ENCODE results near the gene WTAP.
"Not testable (repeated sequence)": the region's sequence is repeated elsewhere in the genome, so short reads cannot be mapped to it uniquely, and the experiment has no call there.

Gene WTAP

DNA sequence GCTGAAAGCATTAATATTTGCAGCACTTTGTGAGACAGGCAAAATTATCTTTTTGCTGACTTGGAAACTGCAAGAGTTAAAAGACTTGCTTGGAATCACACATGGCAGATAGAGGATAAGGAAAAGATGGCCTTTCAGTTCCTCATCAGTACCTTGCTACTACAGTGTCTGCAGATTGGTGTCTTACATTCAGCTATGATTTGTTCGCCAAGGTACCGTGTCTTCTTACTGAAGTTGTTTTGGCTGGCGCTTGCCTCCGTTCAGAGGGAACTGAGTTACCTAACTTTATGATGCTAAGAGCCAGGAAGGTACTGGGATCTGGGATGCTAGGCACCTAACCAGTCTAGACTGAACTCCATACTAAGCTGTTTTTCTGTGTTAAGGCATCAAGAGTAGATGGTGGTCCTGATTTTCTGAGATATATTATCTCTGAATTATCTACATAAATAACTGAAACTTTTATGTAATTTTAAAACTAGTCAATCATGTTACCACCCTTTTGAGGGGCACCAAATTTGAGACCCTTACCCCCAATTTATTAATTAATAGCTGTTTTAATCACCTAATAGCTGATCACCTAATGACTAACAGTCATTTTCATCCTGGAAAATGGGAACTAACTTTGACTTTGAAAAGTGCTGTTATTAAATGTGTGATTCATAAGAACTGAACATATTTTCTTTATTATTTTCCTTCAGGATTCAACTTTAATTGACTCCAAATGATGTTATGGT is 2.5 kb downstream of the WTAP start:
- DNase-seq (ENCODE audit: low read depth in 2 of 2), result no peak

DNA sequence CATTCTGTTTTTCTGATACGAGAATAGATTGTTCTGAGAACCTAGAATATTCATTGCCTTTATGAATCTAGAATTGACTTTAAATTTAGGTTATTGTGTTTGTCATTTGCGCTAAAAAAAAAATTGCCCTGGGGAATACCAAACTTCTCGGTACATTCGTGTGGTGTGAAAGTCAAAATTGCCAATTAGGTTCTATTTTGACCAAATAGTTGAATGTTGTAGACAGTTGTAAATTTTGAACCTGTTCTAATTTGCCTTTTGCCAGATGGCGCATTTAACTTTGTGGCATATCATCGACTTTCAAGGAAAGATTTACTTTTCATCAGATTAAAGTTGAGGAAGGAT is 3.0 kb downstream of the WTAP start:
- DNase-seq (ENCODE audit: low read depth in 2 of 2), result no peak

DNA sequence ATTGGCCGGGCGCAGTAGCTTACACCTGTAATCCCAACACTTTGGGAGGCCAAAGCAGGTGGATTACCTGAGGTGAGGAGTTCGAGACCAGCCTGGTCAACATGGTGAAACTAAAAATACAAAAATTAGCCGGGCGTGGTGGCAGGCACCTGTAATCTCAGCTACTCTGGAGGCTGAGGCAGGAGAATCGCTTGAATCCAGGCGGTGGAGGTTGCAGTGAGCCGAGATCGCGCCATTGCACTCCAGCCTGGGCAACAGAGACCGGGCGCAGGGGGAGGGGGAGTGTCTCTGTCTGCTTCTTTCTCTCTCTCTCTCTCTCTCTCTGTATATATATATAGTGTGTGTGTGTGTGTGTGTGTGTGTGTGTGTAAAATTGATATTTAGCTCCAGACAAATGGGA is 5.2 kb downstream of the WTAP start:
- not testable (repeated sequence) for DNase-seq (ENCODE audit: low read depth in 2 of 2)

DNA sequence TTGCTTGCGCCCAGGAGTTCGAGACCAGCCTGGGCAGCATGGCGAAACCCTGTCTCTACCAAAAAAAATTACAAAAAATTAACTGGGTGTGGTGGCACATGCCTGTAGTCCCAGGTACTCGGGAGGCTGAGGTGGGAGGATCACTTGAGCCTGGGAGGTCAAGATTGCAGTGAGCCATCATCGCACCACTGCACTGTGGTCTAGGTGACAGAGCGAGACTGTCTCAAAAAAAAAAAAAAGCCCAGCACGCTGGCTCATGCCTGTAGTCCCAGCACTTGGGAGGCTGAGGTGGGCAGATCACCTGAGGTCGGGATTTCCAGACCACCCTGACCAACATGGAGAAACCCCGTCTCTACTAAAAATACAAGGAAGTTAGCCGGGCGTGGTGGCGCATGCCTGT is 6.1 kb downstream of the WTAP start:
- DNase-seq (ENCODE audit: low read depth in 2 of 2), result not testable (repeated sequence)

DNA sequence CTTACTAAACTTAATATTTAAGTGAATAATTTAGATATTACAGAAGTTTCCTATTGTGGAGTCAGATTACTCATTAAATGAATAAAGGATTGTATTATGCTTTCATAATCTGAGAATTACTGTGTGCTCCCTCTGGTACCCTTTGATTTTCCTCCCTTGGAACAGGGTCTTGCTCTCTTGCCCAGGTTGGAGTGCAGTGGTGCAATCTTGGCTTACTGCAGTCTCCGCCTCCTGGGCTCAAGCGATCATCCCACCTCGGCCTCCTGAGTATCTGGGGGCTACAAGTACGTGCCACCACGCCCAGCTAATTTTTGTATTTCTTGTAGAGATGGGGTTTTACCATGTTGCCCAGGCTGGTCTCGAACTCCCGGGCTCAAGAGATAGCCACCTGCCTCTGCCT is 9.6 kb downstream of the WTAP start:
- DNase-seq (ENCODE audit: low read depth in 2 of 2), result no peak

DNA sequence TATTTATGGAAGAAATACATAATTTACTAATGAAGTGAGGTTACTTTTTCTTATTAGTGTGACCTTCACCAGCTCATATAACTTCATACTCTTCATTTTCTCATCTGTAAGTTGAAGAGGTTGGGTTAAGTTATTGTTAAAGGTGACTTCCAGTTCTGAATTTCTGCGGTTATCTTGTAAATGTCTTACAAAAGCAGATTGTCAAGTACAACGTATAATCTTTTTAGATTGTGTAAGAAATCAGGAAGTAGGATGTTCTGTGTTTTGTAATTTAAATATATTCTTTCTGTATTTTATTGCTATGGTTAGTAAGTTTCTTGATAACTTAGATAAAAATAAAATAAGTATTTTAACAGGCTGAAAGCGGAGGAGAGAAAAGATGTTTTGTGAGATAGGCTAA is 12.0 kb downstream of the WTAP start:
- DNase-seq (ENCODE audit: low read depth in 2 of 2), result no peak

DNA sequence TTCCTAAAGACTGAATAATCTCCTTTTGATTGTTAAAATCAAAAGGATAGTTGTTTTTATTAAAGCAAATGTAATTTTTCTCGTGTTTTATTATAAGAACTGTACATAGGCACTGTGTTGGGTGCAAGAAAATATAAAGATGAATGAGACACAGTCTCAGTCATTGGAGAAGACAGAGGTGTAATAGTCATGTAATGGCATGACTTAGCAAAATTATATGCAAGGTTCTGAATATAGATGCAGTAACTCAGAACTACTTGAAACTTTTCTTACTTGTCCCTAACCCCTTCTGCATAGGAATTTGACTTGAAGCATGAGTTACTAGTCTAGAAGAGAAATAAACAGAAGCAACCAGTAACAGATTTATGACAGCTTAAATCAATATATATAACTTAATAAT is 14.9 kb downstream of the WTAP start:
- no peak for DNase-seq (ENCODE audit: low read depth in 2 of 2)

DNA sequence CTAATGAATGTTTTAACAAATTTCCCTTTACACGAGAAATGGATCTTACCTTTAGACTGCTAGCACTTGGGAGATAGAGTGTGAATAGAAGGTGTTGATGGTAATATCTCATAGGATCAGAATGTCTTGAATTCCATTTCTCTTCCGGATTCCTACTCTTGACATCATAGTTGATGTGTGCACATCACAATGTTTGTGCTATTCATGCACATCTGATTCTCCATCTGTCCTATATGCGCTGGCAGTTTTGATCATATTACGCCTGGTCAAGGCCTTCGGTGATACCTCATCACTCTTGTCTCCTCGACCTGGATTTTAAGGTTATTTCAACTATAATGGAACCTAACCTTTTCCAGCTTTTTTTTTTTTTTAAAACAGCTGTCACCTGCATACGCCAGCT is 17.8 kb downstream of the WTAP start:
- DNase-seq (ENCODE audit: low read depth in 2 of 2), result no peak

DNA sequence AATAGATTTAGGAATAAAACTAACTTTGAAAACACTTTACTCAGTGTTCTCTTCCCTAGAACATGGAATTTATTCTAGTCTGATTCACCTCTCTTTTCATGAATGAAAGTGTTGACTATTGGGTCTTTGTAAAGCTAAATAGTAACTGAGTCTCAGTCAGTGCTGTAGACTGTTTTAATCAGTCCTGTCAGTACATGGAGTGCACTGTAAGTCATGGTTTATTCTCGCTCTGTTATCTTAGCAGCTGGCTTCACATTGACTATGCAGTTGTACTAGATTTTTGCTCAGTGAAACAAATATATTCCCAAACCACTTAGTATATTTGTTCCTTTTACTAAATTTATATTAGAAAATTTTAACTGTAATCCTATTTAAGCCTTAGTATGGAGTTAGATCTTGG is 19.5 kb downstream of the WTAP start:
- no peak for DNase-seq (ENCODE audit: low read depth in 2 of 2)

DNA sequence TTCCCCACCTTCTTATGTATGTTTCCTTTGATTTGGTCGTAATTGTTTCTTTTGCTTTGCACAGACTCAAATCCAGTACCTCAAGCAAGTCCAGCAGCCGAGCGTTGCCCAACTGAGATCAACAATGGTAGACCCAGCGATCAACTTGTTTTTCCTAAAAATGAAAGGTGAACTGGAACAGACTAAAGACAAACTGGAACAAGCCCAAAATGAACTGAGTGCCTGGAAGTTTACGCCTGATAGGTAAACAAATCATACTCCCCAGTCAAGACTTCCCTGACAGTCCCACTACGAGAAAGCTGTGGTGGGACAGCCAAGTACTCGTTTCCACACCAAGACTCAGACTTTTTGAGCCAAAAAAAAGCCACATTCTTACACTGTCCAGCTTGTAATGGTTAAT is 20.8 kb downstream of the WTAP start:
- DNase-seq (ENCODE audit: low read depth in 2 of 2), result not testable (repeated sequence)

DNA sequence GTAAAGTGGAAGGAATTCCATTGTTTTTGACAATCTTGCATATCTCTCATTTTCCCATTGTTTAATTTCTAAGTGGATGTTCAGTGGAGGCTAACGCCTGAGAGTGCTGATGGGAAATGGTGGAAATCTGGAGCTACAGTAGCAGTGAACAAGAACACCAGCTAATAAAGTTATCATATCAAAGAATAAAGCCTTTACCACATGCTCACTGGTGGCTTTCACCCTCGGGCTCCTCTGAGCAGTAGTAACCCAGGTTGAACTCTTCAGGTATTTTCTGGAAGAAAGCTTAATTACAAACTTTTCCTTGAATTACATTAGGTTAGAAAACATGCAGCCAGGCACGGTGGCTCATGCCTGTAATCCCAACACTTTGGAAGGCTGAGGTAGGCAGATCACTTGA is 24.1 kb downstream of the WTAP start:
- DNase-seq (ENCODE audit: low read depth in 2 of 2), result no peak

DNA sequence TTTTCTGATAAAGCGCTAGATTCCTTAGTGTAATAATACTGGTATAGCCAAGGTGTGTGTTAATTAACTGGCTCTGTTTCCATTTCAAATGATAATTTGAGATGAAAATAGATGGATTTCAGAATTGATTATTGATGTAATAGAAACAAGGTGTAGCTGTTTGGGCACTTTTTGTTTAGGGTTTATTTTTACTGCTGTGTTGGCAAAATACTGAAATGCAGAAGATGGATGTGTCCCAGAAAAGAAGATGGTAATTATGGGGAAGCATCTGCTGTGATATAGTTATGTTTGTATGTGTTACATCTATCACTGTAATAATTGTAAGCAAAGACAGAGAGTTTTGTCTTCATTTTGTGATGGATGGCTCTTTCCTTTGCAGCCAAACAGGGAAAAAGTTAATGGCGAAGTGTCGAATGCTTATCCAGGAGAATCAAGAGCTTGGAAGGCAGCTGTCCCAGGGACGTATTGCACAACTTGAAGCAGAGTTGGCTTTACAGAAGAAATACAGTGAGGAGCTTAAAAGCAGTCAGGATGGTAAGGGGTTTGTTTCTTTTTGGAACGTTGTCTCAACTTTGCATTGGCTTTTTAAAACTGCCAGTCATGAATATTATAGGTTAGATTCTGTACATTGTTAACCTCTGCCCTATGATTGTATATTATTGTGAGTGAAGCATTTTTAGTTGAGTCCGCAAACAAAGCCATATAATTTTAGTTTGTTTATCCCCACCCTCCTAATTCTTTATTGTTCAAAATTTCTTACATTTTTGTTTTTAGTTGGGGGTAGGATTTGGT is 26.0 kb downstream of the WTAP start:
- DNase-seq (ENCODE audit: low read depth in 2 of 2), result no peak

DNA sequence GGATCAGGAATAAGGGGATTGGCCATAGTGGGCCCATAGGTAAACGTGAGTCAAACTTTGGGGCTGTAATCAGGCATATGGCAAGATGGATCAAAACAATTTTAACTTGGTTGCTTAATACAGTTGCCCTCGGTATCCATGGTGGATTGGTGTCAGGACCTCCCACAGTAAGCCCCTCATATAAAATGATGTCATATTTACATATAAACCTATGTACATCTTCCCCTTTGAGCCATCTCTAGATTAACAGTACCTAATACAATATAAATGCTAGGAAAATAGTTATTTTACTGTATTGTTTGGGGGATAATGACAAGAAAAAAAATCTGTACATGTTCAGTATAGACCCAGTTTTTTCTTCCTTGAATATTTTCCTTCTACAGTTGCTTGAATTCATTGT is 27.1 kb downstream of the WTAP start:
- no peak for DNase-seq (ENCODE audit: low read depth in 2 of 2)

DNA sequence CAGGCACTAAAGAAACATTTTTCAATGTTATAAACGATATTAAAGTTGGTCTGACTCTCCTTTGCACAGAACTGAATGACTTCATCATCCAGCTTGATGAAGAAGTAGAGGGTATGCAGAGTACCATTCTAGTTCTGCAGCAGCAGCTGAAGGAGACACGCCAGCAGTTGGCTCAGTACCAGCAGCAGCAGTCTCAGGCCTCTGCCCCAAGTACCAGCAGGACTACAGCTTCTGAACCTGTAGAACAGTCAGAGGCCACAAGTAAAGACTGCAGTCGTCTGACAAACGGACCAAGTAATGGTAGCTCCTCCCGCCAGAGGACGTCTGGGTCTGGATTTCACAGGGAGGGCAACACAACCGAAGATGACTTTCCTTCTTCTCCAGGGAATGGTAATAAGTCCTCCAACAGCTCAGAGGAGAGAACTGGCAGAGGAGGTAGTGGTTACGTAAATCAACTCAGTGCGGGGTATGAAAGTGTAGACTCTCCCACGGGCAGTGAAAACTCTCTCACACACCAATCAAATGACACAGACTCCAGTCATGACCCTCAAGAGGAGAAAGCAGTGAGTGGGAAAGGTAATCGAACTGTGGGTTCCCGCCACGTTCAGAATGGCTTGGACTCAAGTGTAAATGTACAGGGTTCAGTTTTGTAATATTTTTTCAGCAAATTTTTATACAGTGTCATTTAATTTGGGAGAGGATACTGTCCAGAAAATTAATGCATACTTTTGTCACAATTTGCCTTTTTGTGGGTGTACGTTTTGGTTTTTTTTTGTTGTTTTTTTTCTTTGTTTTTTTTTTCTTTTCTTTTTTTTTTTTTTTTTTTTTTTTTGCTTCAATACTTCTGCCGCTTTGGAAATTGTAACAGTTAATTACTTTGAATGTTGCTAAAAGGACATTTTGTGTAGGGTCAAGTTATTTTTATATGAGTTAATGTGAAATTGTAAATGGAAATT is 27.9 kb downstream of the WTAP start:
- no peak for DNase-seq (ENCODE audit: low read depth in 2 of 2)

DNA sequence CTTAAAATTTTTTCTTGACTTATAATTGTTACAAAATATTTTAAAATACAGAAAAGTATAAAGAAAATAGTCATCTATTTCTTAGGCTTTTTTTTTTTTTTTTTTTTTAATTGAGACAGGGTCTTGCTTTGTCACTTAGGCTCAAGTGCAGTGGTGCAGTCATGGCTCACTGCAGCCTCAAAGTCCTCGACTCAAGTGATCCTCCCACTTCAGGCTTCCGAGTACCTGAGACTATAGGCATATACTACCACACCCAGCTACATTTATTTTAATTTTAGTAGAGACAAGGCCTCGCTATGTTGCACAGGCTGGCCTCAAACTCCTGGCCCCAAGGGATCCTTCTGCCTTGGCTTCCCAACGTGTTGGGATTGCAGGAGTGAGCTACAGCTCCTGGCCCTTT is 29.2 kb downstream of the WTAP start:
- no peak for DNase-seq (ENCODE audit: low read depth in 2 of 2)

DNA sequence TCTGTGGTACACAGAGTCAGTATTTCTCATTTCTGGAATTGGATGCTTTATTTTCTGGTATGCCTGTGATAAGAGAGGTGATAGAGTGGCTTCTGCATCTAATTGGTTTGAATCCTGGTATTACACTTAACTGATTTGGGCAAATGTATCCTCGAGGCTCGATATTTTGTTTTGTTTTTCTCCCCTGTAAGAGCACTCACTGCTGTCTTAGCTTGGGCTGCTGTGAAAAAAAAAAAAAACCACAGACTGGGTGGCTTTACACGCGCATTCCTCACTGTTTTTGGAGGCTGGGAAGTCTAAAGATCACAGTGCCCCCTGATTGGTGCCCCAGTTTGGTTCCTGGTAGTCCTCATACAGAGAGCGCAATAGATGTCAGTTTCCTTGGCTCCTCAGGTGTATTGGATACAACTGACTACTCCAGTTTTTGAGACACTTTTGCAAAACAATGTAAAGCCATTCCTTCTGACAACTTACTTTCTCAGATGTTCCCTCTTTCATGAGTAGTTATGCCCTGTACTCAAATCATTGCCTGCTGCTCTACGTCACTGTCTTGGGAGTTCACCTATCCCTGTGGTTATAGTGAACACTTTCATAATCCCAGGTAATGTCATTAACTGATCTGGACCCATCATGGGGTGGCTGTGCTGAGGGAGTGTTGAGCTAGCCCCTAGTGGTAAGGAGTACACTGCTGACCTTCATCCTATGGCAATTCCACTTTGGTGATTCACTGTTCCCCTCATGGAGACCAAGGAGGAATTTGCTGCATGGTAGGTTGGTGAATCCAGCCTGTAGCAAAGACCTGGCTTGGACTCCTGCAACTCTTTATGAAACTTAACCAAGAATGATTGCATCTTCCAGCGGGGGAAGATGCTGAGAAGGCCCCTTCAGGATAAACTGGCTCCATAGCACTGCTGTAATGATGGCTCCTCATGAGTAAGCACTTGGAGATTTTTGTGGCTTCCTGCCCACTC is 31.0 kb downstream of the WTAP start:
- DNase-seq (ENCODE audit: low read depth in 2 of 2), result no peak

DNA sequence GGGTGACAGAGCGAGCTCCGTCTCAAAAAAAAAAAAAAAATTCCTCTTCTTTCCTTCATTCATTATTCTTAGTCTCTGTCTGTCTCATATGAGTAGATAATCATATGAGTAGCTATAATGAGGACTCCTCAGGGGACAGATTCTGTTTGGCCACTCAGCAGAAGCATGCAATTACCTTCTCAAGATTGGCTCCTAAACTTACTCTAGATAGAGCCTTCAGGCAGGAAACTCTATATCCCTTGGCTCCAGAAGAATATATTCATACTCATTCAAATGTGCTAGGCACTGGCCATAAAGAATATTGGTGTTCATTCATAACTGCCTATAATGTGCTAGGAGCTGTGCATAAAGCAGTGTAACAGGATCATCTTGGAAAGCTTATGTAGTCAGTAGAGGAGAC is 32.3 kb downstream of the WTAP start:
- no peak for DNase-seq (ENCODE audit: low read depth in 2 of 2)

DNA sequence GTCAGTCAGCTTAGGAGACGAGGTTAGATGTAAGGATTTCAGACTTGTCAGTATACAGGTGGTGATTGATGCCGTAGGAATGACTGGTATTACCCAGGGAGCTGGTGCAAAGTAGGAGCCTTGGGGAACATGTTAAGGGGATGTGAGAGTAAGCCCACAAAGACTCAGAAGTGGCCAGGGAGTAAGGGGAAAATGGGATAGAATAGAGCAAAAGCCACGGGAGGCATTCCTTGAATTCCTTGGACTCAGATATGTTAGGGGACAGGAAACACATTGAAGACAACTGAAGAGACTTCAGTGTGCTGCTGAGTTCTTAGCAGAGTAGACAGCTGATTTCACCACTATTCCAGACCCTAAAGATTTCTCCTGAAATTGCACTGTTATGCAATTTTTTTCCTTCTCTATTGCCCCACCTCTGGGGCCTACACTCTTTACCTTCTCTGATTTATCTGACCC is 33.3 kb downstream of the WTAP start:
- DNase-seq (ENCODE audit: low read depth in 2 of 2), result no peak

DNA sequence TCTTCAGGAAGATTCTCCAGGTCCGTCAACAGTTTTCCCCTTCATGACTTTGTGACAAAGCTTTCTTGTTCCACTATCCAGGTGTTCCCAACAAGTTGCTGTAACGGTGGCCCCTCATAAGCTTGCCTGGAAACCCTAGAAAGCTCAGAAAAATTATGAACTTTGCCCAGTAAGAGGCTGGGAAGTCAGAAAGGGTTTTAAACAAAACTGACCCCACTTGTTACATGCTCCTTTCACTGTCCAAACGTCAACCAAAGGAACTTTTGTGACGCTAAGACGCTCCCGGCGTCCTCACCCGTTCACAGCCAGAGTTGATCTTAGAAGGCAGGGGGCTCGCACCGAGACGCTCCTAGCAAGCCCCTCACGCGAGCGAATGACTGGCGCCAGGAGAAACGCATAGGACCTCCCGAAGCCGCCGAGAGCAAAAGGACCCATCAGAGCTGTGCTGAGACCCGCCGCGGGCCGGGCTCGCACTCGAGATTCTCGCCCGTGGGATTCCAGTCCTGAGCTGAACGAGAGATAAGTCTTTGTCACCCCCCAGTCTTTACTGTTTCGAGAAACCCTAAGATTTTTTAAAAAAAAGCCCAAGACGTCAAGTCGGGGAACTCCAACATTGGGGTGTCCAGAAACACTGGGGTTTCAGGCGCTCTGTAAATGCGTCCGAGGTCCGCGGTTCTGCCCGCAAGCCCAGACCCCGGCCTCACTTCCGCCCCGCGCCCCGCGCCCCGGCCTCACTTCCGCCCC is 34.0 kb downstream of the WTAP start:
- no peak for DNase-seq (ENCODE audit: low read depth in 2 of 2)

DNA sequence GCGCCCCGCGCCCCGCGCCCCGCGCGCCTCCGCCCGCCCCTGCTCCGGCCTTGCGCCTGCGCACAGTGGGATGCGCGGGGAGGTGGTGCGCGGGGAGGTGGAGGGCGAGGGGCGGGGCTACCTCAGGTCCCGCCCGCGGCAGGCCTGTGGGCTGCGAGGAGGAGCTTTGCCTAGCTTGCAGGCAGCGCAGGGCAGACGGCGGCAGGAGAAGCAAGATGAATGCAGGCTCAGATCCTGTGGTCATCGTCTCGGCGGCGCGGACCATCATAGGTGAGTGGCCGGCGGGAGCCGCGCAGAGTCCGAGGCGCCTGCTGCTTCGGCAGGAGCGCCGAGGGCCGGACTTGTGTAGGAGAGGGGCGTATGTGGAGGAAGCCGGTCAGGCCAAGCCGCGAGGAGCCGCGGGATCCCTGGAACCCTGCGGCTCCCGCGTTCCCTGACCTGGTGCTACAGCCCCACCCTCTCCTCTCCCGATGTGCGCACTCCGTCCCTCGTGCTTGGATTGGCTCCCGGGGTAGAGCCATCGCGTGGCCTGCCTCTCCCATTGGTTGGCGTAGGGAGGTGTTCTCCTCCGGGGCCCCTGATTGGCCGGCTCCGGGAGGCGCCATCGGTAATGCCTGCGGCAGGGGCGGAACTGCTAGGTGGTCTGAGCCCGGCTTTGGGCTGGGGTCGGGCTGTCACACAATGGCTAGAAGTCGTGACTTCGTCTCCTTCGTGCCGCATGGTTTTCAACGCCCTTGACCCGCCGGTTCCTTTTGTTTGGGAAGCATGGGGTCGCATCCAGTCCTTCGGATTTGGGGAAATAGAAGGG is 34.8 kb downstream of the WTAP start, which contains the start of gene ACAT2:
ACAT2 (plus strand) TSS at position 173 of the 808 bp plus-strand sequence; CDS start at position 216, 43 bp downstream.
- DNase-seq (ENCODE audit: low read depth in 2 of 2), result peak; percentile 79 to 82

All from stimulated activated CD8-positive, alpha-beta memory T cell treated with anti-CD3 and anti-CD28 coated beads, Interleukin-7, amount 100 ng/mL, for 1 hour (primary cell).